WI38 (cell line): ENCODE measurements around the gene ZMAT3.

Experiments used
- H3K4me3 ChIP-seq: 2 replicates; pipeline ENCODE4 v1.5.1; 2011; ENCODE audit warnings: low read depth, mild to moderate bottlenecking, control low read depth, low read length
- CTCF ChIP-seq: IDR thresholded peaks from 2 replicates; pipeline ENCODE4 v1.5.1; 2012; ENCODE audit warnings: low read depth, mild to moderate bottlenecking, control low read depth, low read length

The ZMAT3 gene

GRCh38 chr3:178975320-178975719, 96.3 kb downstream of the ZMAT3 start:
- H3K4me3 ChIP-seq = no peak overlapping the region
- no peak for TF ChIP-seq CTCF

- no peak for TF ChIP-seq CTCF
- no peak overlapping the region for H3K4me3 ChIP-seq
Observed at GRCh38 chr3:178971614-178972013, 100.0 kb downstream of the ZMAT3 start.

- H3K4me3 ChIP-seq = no peak overlapping the region
- no peak for TF ChIP-seq CTCF
Observed at GRCh38 chr3:178969004-178969700, 102.5 kb downstream of the ZMAT3 start.
